ENCODE data around the gene TRAPPC12.
A peak's percentile ranks its signal among the peaks of the same experiment; 100 is the strongest.

TRAPPC12 gene

GRCh38 chr2:3428577-3428976 is 49.1 kb downstream of the TRAPPC12 start:
- Mint-ChIP-seq H3K27ac (peak overlapping the region; percentile 88), H3K4me1 (peaks cover 10% of the 10 kb centered on the region), H3K36me3 (ENCODE audit: low read depth) (peaks cover 62% of the 10 kb centered on the region), H3K4me3 (no peak overlapping the region), H3K27me3 (ENCODE audit: low read depth, poor library complexity) (peaks cover 3% of the 10 kb centered on the region), H3K9me3 (no peaks in the 10 kb centered on the region)
- DNase-seq: no peak
- no peak for TF ChIP-seq CTCF (IDR thresholded peaks at IDR 0.05)

GRCh38 chr2:3429066-3429610 is 49.6 kb downstream of the TRAPPC12 start:
- H3K36me3 Mint-ChIP-seq (ENCODE audit: low read depth): peaks cover 56% of the 10 kb centered on the region
- H3K9me3 Mint-ChIP-seq: no peaks in the 10 kb centered on the region
- peaks cover 11% of the 10 kb centered on the region for H3K4me1 Mint-ChIP-seq
- no peaks in the 10 kb centered on the region for H3K27me3 Mint-ChIP-seq (ENCODE audit: low read depth, poor library complexity)
- no peak for DNase-seq
- peak overlapping the region; percentile 88 for H3K27ac Mint-ChIP-seq
- TF ChIP-seq CTCF (IDR thresholded peaks at IDR 0.05): no peak
- H3K4me3 Mint-ChIP-seq: no peak overlapping the region

- Mint-ChIP-seq H3K27me3 (ENCODE audit: low read depth, poor library complexity) (no peaks in the 10 kb centered on the region), H3K4me3 (no peak overlapping the region), H3K4me1 (peaks cover 17% of the 10 kb centered on the region), H3K27ac (peak overlapping the region; percentile 24), H3K9me3 (no peaks in the 10 kb centered on the region), H3K36me3 (ENCODE audit: low read depth) (peaks cover 53% of the 10 kb centered on the region)
- no peak for DNase-seq
- no peak for TF ChIP-seq CTCF (IDR thresholded peaks at IDR 0.05)
These were observed 50.7 kb downstream of the TRAPPC12 start for GRCh38 chr2:3430172-3430571.

GRCh38 chr2:3430740-3431490 is 51.4 kb downstream of the TRAPPC12 start:
- no peak for TF ChIP-seq CTCF (IDR thresholded peaks at IDR 0.05)
- H3K27me3 Mint-ChIP-seq (ENCODE audit: low read depth, poor library complexity): no peaks in the 10 kb centered on the region
- no peak overlapping the region for H3K4me3 Mint-ChIP-seq
- H3K9me3 Mint-ChIP-seq: no peaks in the 10 kb centered on the region
- peak overlapping the region; percentile 33 for H3K27ac Mint-ChIP-seq
- peaks cover 17% of the 10 kb centered on the region for H3K4me1 Mint-ChIP-seq
- DNase-seq: no peak
- peaks cover 45% of the 10 kb centered on the region for H3K36me3 Mint-ChIP-seq (ENCODE audit: low read depth)

- peaks cover 37% of the 10 kb centered on the region for H3K36me3 Mint-ChIP-seq (ENCODE audit: low read depth)
- peak overlapping the region; percentile 4 for H3K27ac Mint-ChIP-seq
- H3K4me3 Mint-ChIP-seq: no peak overlapping the region
- no peak for TF ChIP-seq CTCF (IDR thresholded peaks at IDR 0.05)
- no peaks in the 10 kb centered on the region for H3K9me3 Mint-ChIP-seq
- no peaks in the 10 kb centered on the region for H3K27me3 Mint-ChIP-seq (ENCODE audit: low read depth, poor library complexity)
- H3K4me1 Mint-ChIP-seq: peaks cover 17% of the 10 kb centered on the region
- DNase-seq: no peak
These were observed 52.6 kb downstream of the TRAPPC12 start for GRCh38 chr2:3432067-3432466.
